GM12878 (cell line): Measurements from ENCODE around the gene GTPBP6.

ENCODE experiments used
- EP300 ChIP-seq, 2 experiments: fragments of 150-350 bp in 1 of 2; IDR thresholded peaks; 2 replicates each; pipeline ENCODE4 v1.6.1; 2011 to 2012; ENCODE audit warnings: low read depth in 2 of 2, low read length in 2 of 2, borderline replicate concordance in 1 of 2, improper control_type of control experiment in 1 of 2, inconsistent platforms in 1 of 2; ENCODE audit not compliant: control insufficient read depth in 1 of 2
- FOS ChIP-seq: IDR thresholded peaks from 3 replicates; pipeline ENCODE4 v1.6.1; 2011; ENCODE audit warnings: borderline replicate concordance; ENCODE audit not compliant: insufficient read length; ENCODE audit errors: extremely low read depth
- NFIC ChIP-seq: IDR thresholded peaks from 2 replicates; pipeline ENCODE4 v1.6.1; 2012; ENCODE audit warnings: low read depth, mild to moderate bottlenecking, inconsistent platforms, low read length, moderate library complexity
- NR2C1 ChIP-seq: fragments of 450-650 bp; IDR thresholded peaks from 2 replicates; pipeline ENCODE4 v1.6.1; 2017; ENCODE audit warnings: antibody characterized with exemption, mild to moderate bottlenecking, moderate library complexity
- SIX5 ChIP-seq: IDR thresholded peaks from 2 replicates; pipeline ENCODE4 v1.6.1; 2011; ENCODE audit warnings: mild to moderate bottlenecking, low read depth, low read length, moderate library complexity; ENCODE audit not compliant: severe bottlenecking
- YY1 ChIP-seq: IDR thresholded peaks from 2 replicates; pipeline ENCODE4 v1.6.1; 2011; ENCODE audit warnings: low read depth, mild to moderate bottlenecking, low read length

DNA sequence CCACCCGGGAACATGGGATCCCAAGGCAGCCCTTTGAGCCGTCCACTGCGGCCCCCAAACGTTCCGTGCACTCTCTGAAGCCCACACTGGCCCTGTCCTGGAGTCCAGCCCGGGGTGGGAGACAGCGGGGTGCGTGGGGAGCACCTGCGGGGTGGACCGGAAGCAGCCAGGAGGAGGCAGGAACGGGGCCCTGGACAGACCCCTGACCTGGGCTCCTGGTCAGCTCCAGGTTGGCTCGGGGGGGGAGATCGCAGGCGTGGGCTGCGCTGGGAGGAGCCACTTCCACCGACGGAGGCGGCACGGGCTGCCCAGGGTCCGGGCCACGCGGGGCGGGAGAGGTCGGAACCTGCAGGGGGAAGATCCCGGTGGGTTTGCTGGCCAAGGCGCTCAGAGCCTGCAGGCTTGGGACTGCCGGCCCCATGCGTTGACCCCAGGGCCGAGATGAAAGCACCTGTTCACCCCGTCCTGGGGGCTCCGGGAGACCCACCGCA is 43.1 kb downstream of the GTPBP6 start:
- TF ChIP-seq FOS (no peak), EP300 (IDR thresholded peaks at IDR 0.05; ENCODE audit: borderline replicate concordance in 1 of 2, control insufficient read depth in 1 of 2, low read depth in 2 of 2, low read length in 2 of 2) (no peak), YY1 (no peak), NR2C1 (no peak), NFIC (no peak), SIX5 (no peak)
